ENCODE results near the gene EPM2A.

Gene EPM2A

GRCh38 chr6:145600299-145600698 is 135.0 kb downstream of the EPM2A start:
- no peak for DNase-seq

DNA sequence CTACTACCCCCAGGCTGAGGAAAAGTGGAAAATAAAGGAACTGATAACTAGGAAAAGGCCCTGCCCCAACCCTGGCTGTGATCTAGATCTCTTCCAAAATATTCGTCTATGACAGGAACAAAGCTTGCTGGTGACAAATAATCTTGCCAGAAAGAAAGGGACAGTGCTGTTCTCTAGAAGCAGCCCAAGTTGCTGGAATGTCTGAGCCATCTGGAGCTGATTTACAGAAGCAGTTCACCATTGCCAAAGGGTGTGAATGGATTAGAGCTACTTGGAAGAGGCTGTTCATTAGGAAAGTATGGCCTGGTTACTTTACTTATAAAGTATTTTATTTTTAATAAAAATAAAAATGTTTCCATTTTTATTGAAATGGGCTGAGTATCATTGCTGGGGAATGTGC is 146.3 kb downstream of the EPM2A start:
- DNase-seq, result no peak

GRCh38 chr6:145587334-145587733 is 148.0 kb downstream of the EPM2A start:
- DNase-seq, result no peak

- DNase-seq, result no peak
Measured at GRCh38 chr6:145583753-145584152, 151.6 kb downstream of the EPM2A start.
